T-helper 17 cell (primary cell): ENCODE data around the gene PGBD2. TPM values are rescaled to one million over a fixed set of nuclear protein-coding genes. Genes with fewer than 3 reads are reported as not detected.
A peak's percentile ranks its signal among the peaks of the same experiment; 100 is the strongest.
"Not testable (repeated sequence)": the region's sequence is repeated elsewhere in the genome, so short reads cannot be mapped to it uniquely, and the experiment has no call there.

Experiments
- ATAC-seq: fragments of 150-1000 bp; cut with Tn5 transposase; 2 replicates; pipeline ENCODE4 v1.10.0; 2021; ENCODE audit warnings: mild to moderate bottlenecking, moderate library complexity
- DNase-seq, 3 donors: peaks; one replicate each; pipeline versions ENCODE4 v3.0.0 to v3.0.0-alpha.2; 2020 to 2021
- H3K9me3 ChIP-seq: one replicate; pipeline ENCODE4 v1.7.0; 2013; ENCODE audit warnings: low read length, mild to moderate bottlenecking; ENCODE audit not compliant: control insufficient read depth, poor library complexity, severe bottlenecking
- H3K27ac Mint-ChIP-seq: one replicate; pipeline ENCODE4 v1.8.0; 2022; ENCODE audit warnings: mild to moderate bottlenecking, moderate library complexity, mixed read lengths
- H3K27me3 Mint-ChIP-seq: one replicate; pipeline ENCODE4 v1.8.0; 2022; ENCODE audit warnings: mixed read lengths
- H3K36me3 Mint-ChIP-seq: one replicate; pipeline ENCODE4 v1.8.0; 2022; ENCODE audit warnings: low read depth, mixed read lengths
- H3K4me1 Mint-ChIP-seq: one replicate; pipeline ENCODE4 v1.8.0; 2022; ENCODE audit warnings: mild to moderate bottlenecking, mixed read lengths
- H3K4me3 Mint-ChIP-seq: one replicate; pipeline ENCODE4 v1.8.0; 2022; ENCODE audit warnings: mild to moderate bottlenecking, moderate library complexity, mixed read lengths
- total RNA-seq, 4 donors: library from RNA in 2 of 4; stranded (reverse) in 2 of 4; gene quantifications; one replicate each; pipeline ENCODE4 v1.2.3 and lab custom pipeline; 2022 to 2026

PGBD2 gene
- total RNA-seq, 2 donors from 2014 or later = 2.1 to 3.6 TPM

DNA sequence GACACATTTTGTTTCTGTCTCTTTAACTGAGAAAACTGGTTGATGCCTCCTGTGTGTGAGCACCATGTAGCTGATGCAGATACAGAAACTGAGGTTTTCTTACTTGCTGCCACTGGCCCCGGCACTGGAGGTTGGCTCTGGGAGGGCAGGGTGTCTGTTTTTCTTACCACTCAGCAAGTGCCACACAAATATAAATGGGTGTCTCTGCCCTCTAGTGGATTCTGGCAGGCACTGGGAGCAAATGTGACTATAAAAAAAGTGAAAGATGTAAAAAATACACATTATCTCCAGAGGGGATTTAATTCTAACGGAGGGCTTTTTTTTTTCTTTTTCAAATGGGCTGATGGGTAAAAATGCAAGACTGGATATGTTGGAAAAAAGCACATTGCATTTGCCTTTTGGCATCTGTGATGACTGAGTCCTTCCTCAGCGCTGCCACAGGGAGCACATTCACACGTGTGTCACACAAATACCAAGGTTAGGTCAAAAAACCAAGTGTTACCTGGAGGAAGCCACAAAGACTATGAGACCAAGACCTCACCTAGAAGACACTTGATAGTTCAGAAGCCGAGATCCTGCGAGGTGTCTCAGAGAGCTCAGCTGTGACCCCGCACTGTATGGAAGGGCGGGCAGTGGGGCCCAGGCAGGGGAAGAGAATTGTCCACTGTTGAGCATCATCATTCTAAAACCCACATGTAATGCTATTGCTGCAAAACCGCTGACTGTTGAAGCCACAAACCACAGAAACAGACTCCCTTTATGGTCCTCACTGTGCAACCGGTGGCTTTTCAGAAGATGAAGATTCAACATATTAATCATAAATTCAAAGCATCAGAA lies 18.9 kb downstream of the PGBD2 start:
- peaks cover 3% of the 10 kb centered on the region for H3K36me3 Mint-ChIP-seq
- no peaks in the 10 kb centered on the region for H3K9me3 ChIP-seq
- H3K4me3 Mint-ChIP-seq = peak overlapping the region; percentile 9
- peaks cover 8% of the 10 kb centered on the region for H3K27me3 Mint-ChIP-seq
- DNase-seq (peak in 1 of 3 donors; percentile 20), ATAC-seq (peak; percentile 81)
- peaks cover 17% of the 10 kb centered on the region for H3K4me1 Mint-ChIP-seq
- H3K27ac Mint-ChIP-seq = peak overlapping the region; percentile 65

DNA sequence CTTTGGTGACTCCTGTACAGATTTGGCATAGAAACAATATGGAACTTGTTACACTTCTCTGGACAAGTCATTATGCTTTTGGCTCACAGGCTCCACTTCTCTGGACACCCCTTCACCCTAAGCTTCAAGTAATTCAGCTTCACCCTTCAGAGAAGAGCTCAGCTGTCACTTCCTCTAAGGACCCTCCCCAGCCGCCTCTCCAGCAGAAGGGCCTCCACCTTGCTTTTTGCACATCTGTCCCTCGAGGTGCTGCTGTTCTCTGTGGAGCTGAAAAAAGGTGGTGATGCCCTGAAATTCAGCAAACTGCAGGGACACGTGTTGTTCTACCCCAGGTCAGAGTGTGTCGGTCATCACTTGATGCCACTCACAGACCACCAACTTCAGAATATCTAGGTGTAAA lies 19.8 kb downstream of the PGBD2 start:
- Mint-ChIP-seq H3K4me1 (peaks cover 17% of the 10 kb centered on the region), H3K27me3 (peaks cover 10% of the 10 kb centered on the region)
- not testable (repeated sequence) for H3K27ac Mint-ChIP-seq, H3K36me3 Mint-ChIP-seq, ATAC-seq, DNase-seq, H3K4me3 Mint-ChIP-seq, H3K9me3 ChIP-seq

DNA sequence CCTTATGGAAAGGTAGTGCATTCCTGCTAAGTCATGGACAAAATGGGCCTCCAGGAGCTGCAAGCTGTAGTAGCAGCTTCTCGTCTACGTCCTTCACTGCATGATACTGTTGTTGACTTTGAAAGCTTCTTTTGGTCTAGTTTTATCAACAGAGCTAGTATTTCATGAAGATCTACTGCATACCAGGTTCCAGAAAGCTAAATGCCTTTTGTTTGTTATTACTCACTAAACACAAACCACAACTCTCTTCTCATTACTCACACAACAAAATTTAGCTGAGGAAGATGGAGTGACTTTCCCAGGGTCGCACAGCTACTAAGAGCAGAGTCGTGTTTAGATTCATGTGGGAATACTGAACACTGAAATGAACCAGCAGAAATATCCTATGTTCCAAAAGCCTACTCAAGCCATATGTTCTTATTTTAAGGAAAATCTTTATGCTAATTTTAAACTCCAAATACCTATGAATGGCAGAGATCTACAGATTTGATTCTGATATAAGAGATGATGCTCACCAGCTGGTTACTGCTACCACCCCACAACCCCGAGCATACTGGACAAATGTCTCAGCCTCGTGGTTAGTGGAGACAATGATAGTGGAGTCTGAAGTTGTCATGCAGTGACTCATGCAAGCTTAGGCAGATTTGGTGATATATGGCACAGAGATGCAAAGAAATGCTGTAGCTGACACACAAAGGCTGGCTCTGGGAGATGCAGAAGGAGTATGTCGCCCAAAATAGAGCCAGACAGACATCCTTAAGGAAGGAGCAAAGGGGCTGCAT lies 20.6 kb downstream of the PGBD2 start:
- Mint-ChIP-seq H3K27ac (no peak overlapping the region), H3K27me3 (peaks cover 10% of the 10 kb centered on the region), H3K36me3 (no peaks in the 10 kb centered on the region), H3K4me1 (peaks cover 12% of the 10 kb centered on the region), H3K4me3 (no peak overlapping the region)
- ATAC-seq (no peak), DNase-seq (no peak)
- no peaks in the 10 kb centered on the region for H3K9me3 ChIP-seq

DNA sequence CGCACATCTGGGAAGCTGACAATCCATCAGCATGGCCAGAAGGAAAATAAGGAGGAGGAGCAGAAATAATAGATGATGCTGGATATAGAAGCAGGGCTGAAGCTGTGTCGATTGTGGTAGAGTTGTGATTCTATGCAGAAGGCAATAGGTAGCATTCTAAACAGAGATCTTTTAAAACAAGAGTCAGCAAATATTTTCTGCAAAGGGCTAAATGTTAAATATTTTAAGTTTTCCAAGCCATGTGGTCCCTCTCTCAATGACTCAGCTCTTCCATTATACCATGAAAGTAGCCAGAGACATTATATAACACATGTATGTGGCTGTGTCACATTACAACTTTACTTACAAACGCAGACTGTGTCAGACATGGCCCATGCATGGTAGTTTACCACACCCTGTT lies 21.2 kb downstream of the PGBD2 start:
- ATAC-seq, H3K27ac Mint-ChIP-seq, DNase-seq, H3K4me3 Mint-ChIP-seq, H3K36me3 Mint-ChIP-seq, H3K9me3 ChIP-seq: not testable (repeated sequence)
- Mint-ChIP-seq H3K27me3 (peaks cover 10% of the 10 kb centered on the region), H3K4me1 (peaks cover 12% of the 10 kb centered on the region)

DNA sequence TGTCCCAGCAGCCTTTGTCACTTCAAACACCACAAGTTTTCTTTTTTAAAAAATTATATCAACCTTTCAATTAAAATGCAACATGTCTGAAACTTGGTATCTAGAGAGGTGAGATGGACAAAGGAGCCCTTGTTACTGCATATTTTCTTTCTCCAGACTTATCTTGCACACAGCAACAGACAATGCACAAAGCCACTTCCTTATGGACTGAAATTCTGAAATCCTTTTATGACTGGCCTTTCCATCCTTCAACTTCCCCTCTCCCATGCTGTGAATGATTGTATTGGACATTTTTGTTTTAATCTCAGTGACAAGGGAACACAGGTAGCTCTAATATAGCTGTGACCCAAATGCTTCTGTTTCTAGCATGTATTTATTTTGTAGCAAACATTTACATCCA lies 22.1 kb downstream of the PGBD2 start:
- H3K27ac Mint-ChIP-seq, H3K9me3 ChIP-seq, H3K4me3 Mint-ChIP-seq, H3K36me3 Mint-ChIP-seq, DNase-seq, ATAC-seq: not testable (repeated sequence)
- peaks cover 12% of the 10 kb centered on the region for H3K4me1 Mint-ChIP-seq
- peaks cover 10% of the 10 kb centered on the region for H3K27me3 Mint-ChIP-seq

DNA sequence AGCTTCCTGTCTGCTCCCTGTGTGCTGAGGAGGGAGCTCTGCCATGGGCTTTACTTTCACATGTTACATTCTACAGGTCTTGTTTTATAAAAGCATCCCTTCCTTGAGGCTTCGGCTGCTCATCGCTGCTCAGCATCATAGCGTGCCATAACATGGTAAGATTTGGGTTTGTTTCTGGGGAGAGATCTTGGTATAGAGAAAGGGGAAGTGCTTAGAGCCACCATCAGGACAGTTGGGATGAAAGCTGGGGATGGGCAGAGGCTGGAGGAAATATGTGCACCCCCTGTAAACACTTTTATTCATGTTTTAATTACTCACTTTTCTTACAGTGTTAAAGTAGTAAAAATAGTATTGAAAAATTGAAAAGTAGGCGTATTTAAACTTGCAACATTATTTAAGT lies 24.0 kb downstream of the PGBD2 start:
- peaks cover 10% of the 10 kb centered on the region for H3K27me3 Mint-ChIP-seq
- H3K9me3 ChIP-seq, H3K4me1 Mint-ChIP-seq, H3K36me3 Mint-ChIP-seq, H3K4me3 Mint-ChIP-seq, DNase-seq, ATAC-seq, H3K27ac Mint-ChIP-seq: not testable (repeated sequence)

DNA sequence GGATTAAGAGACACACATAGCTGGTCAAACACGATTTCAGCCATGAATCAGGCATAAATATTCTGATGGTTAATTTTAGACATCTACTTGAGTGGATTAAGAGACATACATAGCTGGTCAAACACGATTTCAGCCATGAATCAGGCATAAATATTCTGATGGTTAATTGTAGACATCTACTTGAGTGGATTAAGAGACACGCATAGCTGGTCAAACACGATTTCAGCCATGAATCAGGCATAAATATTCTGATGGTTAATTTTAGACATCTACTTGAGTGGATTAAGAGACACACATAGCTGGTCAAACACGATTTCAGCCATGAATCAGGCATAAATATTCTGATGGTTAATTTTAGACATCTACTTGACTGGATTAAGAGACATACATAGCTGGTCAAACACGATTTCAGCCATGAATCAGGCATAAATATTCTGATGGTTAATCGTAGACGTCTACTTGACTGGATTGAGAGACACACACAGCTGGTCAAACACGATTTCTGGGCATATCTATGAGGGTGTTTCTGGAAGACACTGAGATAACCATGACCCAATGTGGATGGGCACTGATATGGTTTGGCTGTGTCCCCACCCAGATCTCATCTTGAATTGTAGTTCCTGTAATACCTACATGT lies 32.3 kb downstream of the PGBD2 start:
- not testable (repeated sequence) for ATAC-seq, DNase-seq, H3K9me3 ChIP-seq, H3K4me1 Mint-ChIP-seq, H3K27ac Mint-ChIP-seq, H3K4me3 Mint-ChIP-seq, H3K36me3 Mint-ChIP-seq, H3K27me3 Mint-ChIP-seq

DNA sequence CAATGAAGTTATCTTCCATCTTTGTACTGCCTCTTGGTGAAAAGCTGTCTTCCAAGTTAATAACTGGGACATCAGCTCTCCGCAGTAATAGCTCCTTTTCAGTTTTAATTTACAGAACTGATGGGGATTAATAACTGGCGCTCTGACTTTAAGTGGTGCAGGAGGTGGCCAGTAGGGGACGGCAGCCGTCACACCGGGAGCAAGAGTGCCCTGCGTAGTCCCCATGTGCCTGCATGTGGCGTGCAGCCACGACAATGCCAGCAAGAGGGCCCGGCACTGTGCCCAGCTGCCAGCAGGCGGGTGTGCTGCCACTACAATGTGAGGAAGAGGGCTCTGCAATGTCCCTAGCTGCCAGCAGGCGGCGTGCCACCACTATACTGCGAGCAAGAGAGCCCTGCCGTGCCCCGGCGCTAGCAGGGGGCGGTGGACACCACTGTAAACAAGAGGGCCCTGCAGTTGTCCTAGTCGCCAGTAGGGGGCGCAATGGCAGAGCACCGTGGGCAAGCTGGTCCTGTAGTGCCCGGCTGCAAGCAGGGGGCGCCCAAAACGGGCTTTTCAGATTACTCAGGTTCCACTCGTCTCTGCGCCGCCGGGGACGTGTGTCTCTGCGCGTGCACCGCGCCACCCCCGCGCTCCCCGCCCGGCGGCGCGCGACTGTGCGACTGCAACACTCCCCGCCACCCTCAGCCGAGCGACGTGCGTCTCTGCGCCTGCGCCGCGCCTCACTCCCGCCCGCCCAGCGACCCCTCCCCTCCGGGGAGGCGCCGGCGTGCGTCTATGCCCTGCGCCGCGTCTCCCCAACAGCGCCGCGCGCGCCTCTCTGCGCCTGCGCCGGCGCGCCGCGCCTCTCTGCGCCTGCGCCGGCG lies 38.3 kb downstream of the PGBD2 start:
- H3K9me3 ChIP-seq = not testable (repeated sequence)

DNA sequence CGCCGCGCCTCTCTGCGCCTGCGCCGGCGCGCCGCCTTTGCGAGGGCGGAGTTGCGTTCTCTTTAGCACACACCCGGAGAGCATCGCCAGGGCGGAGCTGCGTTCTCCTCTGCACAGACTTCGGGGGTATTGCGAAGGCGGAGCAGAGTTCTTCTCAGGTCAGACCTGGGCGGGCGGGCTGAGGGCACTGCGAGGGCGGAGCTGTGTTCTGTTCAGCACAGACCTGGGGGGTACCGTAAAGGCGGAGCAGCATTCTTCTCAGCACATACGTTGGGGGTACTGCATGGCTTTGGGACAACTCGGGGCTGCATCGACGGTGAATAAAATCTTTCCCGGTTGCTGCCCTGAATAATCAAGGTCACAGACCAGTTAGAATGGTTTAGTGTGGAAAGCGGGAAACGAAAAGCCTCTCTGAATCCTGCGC lies 39.0 kb downstream of the PGBD2 start:
- not testable (repeated sequence) for H3K36me3 Mint-ChIP-seq, DNase-seq, H3K4me3 Mint-ChIP-seq, H3K27ac Mint-ChIP-seq, H3K4me1 Mint-ChIP-seq, H3K9me3 ChIP-seq, ATAC-seq, H3K27me3 Mint-ChIP-seq

More for the DNA sequence above, 38.3 kb downstream of the PGBD2 start:
- not testable (repeated sequence) for H3K27me3 Mint-ChIP-seq, H3K36me3 Mint-ChIP-seq, H3K4me3 Mint-ChIP-seq, ATAC-seq, DNase-seq, H3K27ac Mint-ChIP-seq, H3K4me1 Mint-ChIP-seq

DNA sequence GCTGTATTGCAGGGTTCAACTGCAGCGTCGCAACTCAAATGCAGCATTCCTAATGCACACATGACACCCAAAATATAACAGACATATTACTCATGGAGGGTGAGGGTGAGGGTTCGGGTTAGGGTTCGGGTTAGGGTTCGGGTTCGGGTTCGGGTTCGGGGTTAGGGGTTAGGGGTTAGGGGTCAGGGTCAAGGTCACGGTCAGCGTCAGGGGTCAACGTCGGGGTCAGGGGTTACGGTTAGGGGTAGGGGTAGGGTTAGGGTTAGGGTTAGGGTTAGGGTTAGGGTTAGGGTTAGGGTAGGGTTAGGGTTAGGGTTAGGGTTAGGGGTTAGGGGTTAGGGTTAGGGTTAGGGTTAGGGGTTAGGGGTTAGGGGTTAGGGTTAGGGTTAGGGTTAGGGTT lies 39.4 kb downstream of the PGBD2 start:
- not testable (repeated sequence) for H3K36me3 Mint-ChIP-seq, ATAC-seq, H3K27ac Mint-ChIP-seq, DNase-seq, H3K9me3 ChIP-seq, H3K4me3 Mint-ChIP-seq, H3K27me3 Mint-ChIP-seq, H3K4me1 Mint-ChIP-seq

DNA sequence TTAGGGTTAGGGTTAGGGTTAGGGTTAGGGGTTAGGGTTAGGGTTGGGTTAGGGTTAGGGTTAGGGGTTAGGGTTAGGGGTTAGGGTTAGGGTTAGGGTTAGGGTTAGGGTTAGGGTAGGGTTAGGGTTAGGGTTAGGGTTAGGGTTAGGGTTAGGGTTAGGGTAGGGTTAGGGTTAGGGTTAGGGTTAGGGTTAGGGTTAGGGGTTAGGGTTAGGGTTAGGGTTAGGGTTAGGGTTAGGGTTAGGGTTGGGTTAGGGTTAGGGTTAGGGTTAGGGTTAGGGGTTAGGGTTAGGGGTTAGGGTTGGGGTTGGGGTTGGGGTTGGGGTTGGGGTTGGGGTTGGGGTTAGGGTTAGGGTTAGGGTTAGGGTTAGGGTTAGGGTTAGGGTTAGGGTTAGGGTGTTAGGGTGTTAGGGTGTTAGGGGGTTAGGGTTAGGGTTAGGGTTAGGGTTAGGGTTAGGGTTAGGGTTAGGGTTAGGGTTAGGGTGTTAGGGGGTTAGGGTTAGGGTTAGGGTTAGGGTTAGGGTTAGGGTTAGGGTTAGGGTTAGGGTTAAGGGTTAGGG lies 39.9 kb downstream of the PGBD2 start:
- not testable (repeated sequence) for H3K27me3 Mint-ChIP-seq, DNase-seq, H3K9me3 ChIP-seq, H3K4me3 Mint-ChIP-seq, H3K36me3 Mint-ChIP-seq, ATAC-seq, H3K4me1 Mint-ChIP-seq, H3K27ac Mint-ChIP-seq
